GM12874 (cell line): ENCODE results near the gene RRH.

ENCODE experiments used
- CTCF ChIP-seq: IDR thresholded peaks from 2 replicates; pipeline ENCODE4 v1.5.1; 2011; ENCODE audit warnings: low read depth, mild to moderate bottlenecking, control low read depth, low read length, moderate library complexity; ENCODE audit not compliant: insufficient read depth

The RRH gene

GRCh38 chr4:109879636-109880314 lies 52.0 kb downstream of the RRH start:
- no peak for TF ChIP-seq CTCF

GRCh38 chr4:109886303-109886702 lies 58.5 kb downstream of the RRH start:
- TF ChIP-seq CTCF = no peak

GRCh38 chr4:109887071-109887470 lies 59.3 kb downstream of the RRH start:
- TF ChIP-seq CTCF = no peak

GRCh38 chr4:109890076-109890475 lies 62.3 kb downstream of the RRH start:
- no peak for TF ChIP-seq CTCF
